AG04450 (cell line): Measurements from ENCODE around the gene BBOF1. TPM values are rescaled to one million over a fixed set of nuclear protein-coding genes. Genes with fewer than 3 reads are reported as not detected.
A peak's percentile ranks its signal among the peaks of the same experiment; 100 is the strongest.

Source experiments
- CTCF ChIA-PET: fragments of 300-600, 350-600 bp; formaldehyde crosslinking; extraction: SDS; loops from one replicate; lab custom pipeline; 2022; ENCODE audit warnings: antibody characterized with exemption, inconsistent platforms; lab: Charles Lee
- POLR2A ChIA-PET: fragments of 350-600 bp; formaldehyde crosslinking; extraction: SDS; loops from one replicate; lab custom pipeline; 2021; ENCODE audit warnings: antibody characterized with exemption, inconsistent platforms; lab: Yijun Ruan, JAX
- DNase-seq: peaks from one replicate; pipeline ENCODE4 v3.0.0-alpha.2; 2011; ENCODE audit warnings: low read depth, low spot score
- H3K27ac ChIP-seq: one replicate; pipeline ENCODE4 v1.5.1; 2012; ENCODE audit warnings: low read depth, low read length, control low read depth
- H3K27me3 ChIP-seq: one replicate; pipeline ENCODE4 v1.6.0; 2012; ENCODE audit warnings: low read length; ENCODE audit not compliant: control insufficient read depth, insufficient read depth
- H3K4me3 ChIP-seq: 2 replicates; pipeline ENCODE4 v1.5.1; 2011; ENCODE audit warnings: mild to moderate bottlenecking, low read depth, low read length, control low read depth
- H3K9me3 ChIP-seq: 2 replicates; pipeline ENCODE4 v1.5.1; 2012; ENCODE audit warnings: low read length; ENCODE audit not compliant: control insufficient read depth, insufficient read depth
- CTCF ChIP-seq: IDR thresholded peaks from 2 replicates; pipeline ENCODE4 v1.5.1; 2011; ENCODE audit warnings: low read depth, low read length, control low read depth, inconsistent platforms
- polyA plus RNA-seq: library from polyadenylated mRNA; depleted of rRNA; stranded (reverse); fragments of >200 nt; gene quantifications from 2 replicates; pipeline ENCODE4 v1.2.3, GENCODE V29; 2011

BBOF1 gene
- polyA plus RNA-seq, 1 experiment: 6.7 TPM

GRCh38 chr14:74064426-74064825, 45.3 kb downstream of the BBOF1 start:
- no peak for DNase-seq
- TF ChIP-seq CTCF: no peak
- POLR2A ChIA-PET: no interaction called here
- Histone ChIP-seq H3K27me3 (no peaks in the 10 kb centered on the region), H3K9me3 (no peaks in the 10 kb centered on the region), H3K27ac (no peak overlapping the region), H3K4me3 (no peak overlapping the region)
- CTCF ChIA-PET: no interaction called here

DNA sequence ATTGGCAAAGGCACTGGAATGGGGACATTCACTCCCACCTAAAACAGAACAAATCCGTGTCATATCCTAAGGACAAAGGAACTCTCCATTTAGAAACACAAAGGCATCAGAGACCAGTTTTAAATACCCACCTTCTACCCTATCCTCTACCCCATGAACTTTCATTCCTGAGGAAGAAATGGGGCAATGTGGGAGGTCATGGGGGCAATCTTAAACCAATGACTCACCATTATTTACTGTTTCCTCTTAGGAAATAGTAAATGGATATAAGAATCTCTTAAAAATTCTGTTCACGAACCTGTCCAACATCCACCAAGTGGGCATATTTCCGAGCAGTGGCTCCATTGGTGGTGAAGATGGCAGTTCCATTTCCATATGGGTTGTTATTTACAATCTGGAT, 45.7 kb downstream of the BBOF1 start:
- H3K4me3 ChIP-seq: no peak overlapping the region
- H3K27ac ChIP-seq: no peak overlapping the region
- no peak for TF ChIP-seq CTCF
- no peaks in the 10 kb centered on the region for H3K9me3 ChIP-seq
- ChIA-PET CTCF (no interaction called here), POLR2A (no interaction called here)
- DNase-seq: no peak
- no peaks in the 10 kb centered on the region for H3K27me3 ChIP-seq

DNA sequence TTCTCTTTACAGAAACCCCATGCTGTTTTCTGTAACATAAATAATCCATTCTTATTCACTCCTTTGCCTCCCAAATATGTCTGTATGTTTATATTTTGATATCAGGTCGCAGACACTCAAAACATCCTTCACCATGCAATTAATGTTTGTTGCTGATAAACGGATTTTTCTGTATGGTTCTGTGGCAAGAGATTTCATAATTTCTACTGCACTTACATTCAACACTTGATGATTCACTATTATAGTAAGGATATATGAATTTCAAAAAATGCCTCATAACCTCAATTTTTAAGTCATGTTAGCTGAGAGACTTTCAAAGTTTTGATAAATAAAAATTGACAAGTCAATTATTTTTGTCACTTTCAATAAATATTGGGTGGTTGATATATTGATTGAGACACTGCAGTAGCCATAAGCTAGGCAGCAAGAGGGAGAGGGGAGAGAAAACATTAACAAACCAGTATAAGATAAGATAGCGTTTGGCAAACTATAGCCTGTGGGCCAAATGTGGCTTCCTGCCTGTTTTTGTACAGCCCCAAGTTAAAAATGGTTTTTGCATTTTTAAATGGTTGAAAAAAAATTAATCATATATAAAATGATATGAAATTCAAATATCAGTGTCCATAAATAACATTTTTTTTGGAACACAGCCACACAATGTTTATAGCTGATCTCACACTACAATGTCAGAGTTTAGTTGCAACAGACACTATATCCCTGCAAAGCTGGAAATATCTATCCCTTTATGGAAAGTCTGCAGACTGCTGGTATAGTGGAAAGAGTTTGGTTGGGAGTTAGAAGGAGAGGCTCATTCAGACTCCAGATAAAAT, 46.8 kb downstream of the BBOF1 start:
- no peak for TF ChIP-seq CTCF
- Histone ChIP-seq H3K9me3 (no peaks in the 10 kb centered on the region), H3K27ac (peak overlapping the region; percentile 54), H3K4me3 (no peak overlapping the region), H3K27me3 (no peaks in the 10 kb centered on the region)
- ChIA-PET POLR2A (no interaction called here), CTCF (no interaction called here)
- no peak for DNase-seq

- ChIA-PET POLR2A (interaction anchor here (0.6 kb wide), 1 partner anchor 154 kb away, joined by 5 read pairs; no protein-coding TSS in a partner anchor), CTCF (no interaction called here)
These were observed 58.3 kb downstream of the BBOF1 start for GRCh38 chr14:74077401-74077800.

More at GRCh38 chr14:74077401-74077800, 58.3 kb downstream of the BBOF1 start:
- no peak overlapping the region for H3K4me3 ChIP-seq
- no peak overlapping the region for H3K27ac ChIP-seq
- H3K27me3 ChIP-seq: no peaks in the 10 kb centered on the region
- TF ChIP-seq CTCF: no peak
- H3K9me3 ChIP-seq: no peaks in the 10 kb centered on the region
- no peak for DNase-seq
